NCI-H1930 (cell line): Measurements from ENCODE around the gene AUTS2.
"Not testable (repeated sequence)": the region's sequence is repeated elsewhere in the genome, so short reads cannot be mapped to it uniquely, and the experiment has no call there.

ENCODE experiments used
- DNase-seq, 2 experiments: peaks; one replicate each; lab custom pipeline; 2025; lab: John Stamatoyannopoulos, UW

Gene AUTS2

DNA sequence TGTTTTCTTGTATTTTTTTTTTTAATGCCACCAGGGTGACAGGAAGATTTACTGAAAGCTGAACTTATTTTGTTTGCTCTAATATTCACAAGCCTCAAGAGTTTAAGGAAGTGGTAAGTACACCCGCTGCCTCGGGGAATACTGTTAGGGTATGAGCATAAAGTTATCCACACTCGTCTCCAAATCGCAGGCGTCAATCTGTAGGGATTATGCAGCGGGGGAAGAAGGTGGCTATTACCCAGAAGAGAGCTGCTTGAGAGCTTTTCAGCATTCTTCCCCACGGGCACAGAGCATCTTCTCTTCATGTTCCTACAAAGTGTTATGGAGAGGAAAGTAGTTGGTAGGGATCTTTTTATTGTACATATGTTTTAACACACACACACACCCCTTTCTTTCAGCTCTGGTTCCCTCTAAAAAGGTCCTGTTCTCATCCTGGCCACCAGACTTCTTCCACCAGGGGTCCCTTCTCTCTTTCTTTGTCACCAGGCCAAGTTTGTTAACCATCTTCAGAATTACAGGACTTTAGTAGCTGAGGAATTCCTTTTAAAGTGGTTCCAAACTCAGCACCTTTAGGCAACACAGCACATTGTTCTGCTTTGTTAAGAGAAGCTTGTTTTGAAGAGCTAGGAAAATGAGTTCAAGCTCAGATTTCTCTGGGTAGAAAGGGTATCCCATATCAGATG is 1122.1 kb downstream of the AUTS2 start:
- no peak for DNase-seq

DNA sequence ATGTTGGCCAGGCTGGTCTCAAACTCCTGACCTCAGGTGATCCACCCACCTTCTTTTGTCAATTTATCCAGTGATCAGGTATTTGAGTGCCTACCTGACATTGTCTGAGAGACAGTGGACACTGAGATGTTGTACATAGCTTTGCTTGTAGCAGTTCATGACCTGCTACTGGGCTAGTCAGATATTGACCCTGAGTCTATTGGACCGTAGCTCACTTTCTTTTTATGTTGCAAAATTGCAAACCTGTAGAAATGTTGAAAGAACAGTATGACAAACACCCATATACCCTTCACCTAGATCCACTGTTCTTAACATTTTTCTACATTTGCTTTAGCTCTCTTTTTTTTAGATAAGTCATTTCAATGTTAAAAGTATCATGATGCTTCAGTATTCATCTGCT is 1123.2 kb downstream of the AUTS2 start:
- no peak for DNase-seq

GRCh38 chr7:70723339-70723738 is 1125.1 kb downstream of the AUTS2 start:
- DNase-seq, result no peak

DNA sequence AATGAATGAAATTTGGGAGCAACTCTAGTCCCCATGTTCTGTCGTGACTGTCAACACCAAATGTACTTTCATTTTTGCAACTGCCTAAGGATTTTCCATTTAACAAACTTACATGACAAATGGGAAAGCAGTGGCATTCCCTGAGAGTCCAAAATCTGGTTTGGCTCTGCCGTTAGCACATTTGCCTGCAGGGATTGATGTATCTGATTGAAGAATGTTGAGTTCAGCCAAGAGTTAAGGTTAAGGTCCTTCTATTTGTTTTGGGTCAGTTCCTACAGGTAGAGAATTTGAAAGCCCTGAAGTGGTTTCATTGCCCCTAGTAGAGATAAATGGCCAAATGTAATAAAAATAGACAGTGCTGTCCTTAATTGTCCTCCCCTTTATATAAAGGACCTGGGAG is 1127.2 kb downstream of the AUTS2 start:
- DNase-seq, result no peak

DNA sequence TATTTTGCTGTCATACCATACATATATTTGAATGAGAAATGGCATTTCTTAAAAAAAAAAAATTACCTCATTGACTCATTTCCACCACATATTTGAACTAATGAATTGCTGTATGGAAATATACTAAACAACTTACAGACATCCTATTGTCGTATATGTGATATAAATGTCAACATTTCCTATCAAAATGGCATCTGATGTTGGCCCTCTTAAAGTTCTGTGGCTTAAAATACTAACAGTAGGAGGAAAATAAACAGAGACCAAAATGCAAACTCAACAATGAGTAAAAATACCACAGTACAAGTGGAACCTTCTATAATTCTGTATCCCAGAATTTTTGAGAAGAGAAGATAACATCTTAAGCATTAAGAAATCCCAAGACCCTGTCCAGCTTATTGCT is 1128.0 kb downstream of the AUTS2 start:
- DNase-seq, result no peak

GRCh38 chr7:70726951-70727378 is 1128.7 kb downstream of the AUTS2 start:
- DNase-seq, result no peak

- no peak for DNase-seq
These were observed 1129.6 kb downstream of the AUTS2 start for GRCh38 chr7:70727861-70728260.

- no peak for DNase-seq
These were observed 1130.7 kb downstream of the AUTS2 start for GRCh38 chr7:70728872-70729552.

DNA sequence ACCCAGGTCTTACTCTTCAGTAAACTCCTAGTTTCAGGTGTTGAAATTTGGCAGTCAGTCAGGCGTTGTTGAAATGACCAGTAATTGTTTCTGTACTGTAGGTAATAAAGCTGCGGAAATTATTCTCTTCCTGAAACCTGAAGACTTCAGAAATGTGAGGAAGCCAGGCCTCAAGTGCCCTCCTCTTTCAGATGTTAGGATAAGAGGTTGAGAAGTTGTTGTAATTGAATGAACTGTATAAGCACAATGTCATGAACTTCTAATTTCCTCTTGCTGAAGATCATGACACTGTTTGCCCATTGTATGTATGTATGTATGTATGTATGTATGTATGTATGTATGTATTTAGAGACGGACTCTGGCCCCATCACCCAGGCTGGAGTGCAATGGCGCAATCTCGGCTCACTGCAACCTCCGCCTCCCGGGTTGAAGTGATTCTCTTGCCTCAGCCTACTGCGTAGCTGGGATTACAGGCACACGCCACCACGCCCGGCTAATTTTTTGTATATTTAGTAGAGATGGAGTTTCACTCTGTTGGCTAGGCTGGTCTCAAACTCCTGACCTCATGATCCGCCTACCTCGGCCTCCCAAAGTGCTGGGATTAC is 1131.4 kb downstream of the AUTS2 start:
- not testable (repeated sequence) for DNase-seq

- no peak for DNase-seq
These were observed 1132.3 kb downstream of the AUTS2 start for GRCh38 chr7:70730451-70731110.

- DNase-seq, result no peak
These were observed 1134.8 kb downstream of the AUTS2 start for GRCh38 chr7:70733090-70733489.

DNA sequence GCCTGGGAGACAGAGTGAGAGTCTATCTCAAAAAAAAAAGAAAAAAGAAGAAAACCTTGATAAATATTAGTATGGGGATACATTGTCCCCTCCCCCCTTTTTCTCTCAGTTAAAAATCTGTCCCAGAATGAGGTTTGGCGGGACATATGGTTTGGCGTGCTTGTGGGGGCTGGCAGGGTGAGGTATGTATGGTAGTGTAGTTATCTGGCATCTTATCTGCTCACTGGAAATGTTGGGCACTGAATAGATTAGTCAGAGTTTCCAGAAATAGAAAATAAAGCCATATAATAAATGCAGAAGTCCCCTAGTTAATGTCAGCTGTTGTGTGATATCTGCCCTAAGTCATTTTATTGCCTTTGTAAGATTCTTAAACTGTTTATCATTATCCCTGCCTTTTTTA is 1136.1 kb downstream of the AUTS2 start:
- no peak for DNase-seq

- no peak for DNase-seq
These were observed 1137.0 kb downstream of the AUTS2 start for GRCh38 chr7:70735313-70735712.

DNA sequence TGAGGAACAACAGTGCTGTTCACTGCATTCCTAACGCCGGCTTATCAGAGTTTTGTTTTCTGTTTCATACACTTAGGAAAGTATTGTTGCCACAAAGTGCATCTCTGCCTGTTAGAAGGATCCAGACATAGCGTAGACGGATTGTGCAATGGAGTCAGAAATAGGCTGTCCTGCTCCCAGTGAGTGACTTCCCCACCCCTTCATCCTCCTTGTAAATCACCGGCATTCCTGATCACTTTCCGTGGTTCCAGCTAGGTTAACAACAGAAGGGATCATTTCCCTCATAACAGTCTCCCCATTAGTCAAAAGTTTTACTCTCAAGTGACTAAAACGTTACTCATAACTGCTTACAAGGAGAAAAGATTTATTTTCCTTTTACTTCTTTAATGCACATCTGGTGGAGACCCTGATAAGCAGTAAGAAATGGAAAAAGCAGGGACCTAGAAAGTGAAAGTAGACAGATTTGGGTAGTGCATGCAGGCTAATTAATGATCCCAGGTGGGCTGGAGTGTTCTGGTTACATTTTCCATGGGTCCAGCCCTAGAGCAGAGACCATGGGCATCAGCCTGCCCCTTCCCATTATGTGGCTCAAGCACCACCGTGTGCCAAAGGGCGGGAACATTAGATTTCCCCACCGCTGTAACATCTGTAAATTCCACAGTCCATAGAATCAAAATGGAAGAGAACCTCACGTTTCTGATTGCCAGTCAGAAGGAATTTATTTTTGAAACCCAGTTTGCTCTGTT is 1138.6 kb downstream of the AUTS2 start:
- DNase-seq, result no peak

DNA sequence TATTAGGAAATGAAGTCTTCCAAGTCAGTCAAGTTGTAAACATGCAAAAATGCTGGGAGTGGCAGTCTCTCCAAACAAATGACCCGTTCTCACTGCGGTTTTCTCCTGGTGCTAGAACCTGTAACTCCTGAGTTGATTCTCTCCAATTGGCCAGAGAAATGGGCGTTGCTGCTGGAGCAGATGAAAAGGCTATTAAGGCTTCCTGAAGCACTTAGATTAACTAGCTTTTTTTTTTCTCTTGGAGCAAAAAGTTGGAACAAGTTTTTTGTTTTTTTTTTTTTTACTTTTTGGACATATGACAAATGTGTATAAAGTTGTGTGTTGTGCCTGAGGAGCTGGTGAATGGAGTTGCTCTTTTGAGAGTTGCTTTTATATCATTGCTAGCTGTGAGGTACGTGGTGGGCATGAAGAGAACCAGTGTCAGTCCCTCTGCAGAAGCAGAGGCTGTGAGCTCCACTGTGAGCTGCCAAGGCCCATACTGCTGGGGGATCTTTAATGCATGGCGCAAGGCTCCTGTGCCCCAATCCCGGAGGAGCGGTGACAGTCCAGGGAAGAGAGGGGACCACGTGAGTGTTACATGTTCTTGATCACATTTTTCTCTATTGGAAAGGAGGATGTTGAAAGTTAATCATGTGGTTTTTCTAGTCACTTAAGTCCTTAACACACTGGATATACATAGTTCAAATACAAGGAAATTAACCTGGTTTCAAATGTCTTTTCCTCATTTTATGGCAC is 1140.0 kb downstream of the AUTS2 start:
- no peak for DNase-seq

GRCh38 chr7:70739646-70740210 is 1141.5 kb downstream of the AUTS2 start:
- DNase-seq, result no peak

DNA sequence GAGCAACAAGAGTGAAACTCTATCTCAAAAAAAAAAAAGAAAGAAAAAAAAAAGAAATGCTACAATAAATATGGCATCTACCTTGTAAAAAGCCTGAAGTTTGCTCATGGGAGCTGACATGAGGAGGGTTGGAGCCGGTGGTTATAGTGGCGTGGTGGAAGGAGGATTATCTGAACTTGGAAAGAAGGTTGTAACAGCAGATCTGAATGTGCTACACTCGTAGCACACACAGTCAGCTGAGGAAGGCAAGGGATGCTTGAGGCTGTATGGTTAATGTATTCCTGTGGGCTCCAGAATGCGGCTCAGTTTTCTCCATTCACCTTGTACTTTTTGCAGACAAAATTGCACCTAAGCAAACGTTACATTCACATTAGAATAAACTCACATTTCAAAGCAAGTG is 1143.4 kb downstream of the AUTS2 start:
- no peak for DNase-seq

DNA sequence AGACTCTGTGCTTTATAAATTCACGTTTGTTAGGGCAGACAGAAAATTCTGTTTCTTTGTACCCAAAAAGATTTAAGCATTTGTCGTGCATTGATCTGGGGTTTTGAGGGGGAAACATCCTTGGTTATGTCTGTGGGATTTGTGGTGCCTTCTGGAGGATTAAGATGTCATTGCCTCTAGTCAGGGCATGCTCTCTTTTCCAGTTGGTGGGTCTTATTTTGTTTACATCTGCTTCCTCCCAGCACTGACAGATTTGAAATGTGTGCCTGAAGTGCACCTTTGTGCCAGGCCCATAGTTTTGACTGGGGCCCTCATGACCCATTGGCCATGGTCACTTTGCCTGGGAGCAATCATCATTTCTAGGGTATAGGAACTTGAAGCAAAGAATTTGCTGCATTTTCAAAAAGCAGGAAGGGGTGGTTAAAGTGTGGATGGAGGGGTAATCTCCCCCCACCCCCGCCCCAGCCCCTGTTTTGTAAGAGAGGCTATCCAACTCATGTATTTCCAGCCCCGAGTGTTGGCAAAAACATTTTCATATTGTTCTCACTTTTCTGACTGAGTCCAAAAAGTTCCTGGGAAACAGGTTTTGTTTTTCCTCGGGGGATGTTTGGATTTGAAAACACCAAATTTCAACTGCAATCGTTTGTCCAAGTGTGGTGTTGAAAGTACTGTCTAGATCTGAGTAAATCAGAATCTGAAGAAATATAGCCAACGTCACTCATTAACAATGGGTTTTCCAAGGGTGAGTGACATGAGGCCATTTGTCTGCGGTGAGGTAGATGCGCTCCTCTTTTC is 1145.5 kb downstream of the AUTS2 start:
- DNase-seq, result no peak

GRCh38 chr7:70744492-70744891 is 1146.2 kb downstream of the AUTS2 start:
- no peak for DNase-seq

DNA sequence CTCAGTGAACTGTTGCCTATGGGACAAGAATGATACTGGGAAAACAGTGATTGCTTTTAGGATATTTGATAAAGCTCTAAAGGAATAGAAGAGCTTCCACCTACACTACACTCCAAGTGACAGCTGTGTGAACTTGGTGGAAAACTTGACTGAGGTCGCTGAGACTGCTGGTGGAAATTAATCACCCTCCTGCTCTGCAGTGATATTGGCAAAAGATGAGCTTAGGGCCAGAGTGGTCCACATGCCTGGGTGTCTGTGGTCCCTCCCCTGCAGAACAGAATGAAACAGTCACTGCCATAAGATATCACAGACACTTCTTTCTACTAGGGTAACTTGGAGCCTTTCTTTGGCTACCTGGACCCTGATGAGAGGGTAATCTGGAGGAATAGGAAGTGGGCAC is 1151.6 kb downstream of the AUTS2 start:
- DNase-seq, result no peak
